GM12892 (cell line): ENCODE data around the gene SGPP2.

ENCODE experiments used
- POLR2AphosphoS5 ChIP-seq: IDR thresholded peaks from 2 replicates; pipeline ENCODE4 v1.6.1; 2011; ENCODE audit warnings: low read depth, low read length, control low read depth
- TAF1 ChIP-seq: IDR thresholded peaks from 2 replicates; pipeline ENCODE4 v1.6.1; 2011; ENCODE audit warnings: low read depth, mild to moderate bottlenecking, control low read depth, low read length, borderline replicate concordance

DNA sequence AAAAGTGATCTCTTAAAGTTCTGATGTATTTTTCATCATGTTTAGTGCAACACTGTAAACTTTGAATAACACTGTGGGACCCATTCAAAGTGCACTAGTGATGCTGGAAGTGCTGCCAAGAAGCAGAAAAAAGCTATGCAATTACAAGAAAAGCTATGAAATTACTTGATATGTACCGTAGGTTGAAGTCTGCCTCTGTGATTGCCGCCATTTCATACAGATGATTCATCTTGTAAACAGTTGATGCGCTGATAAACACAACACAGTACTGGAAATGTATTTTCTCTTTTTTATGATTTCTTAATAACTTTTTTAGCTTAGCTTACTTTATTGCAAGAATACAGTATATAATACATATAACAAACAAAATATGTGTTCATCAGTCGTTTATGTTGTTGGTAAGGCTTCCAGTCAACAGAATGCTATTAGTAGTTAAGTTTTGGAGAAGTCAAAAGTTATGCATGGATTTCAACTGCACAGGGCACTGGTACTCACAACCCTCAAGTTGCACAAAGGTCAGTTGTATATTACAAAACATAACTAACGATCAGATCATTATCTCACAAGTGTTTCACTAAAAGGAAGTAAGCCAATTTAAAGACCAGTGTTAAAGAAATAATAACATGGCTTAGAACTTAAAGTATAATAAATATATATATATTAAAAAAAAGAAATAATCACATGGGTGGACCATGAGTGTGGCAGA lies 82.0 kb downstream of the SGPP2 start:
- TF ChIP-seq TAF1 = no peak
- TF ChIP-seq POLR2AphosphoS5 = no peak
